Midbrain (tissue), 1 donor: ENCODE data around the gene KRTAP5-3.
A peak's percentile ranks its signal among the peaks of the same experiment; 100 is the strongest.
"Not testable (repeated sequence)": the region's sequence is repeated elsewhere in the genome, so short reads cannot be mapped to it uniquely, and the experiment has no call there.

ENCODE experiments used
- DNase-seq: peaks from one replicate; lab custom pipeline; 2025; lab: John Stamatoyannopoulos, UW

Gene KRTAP5-3

DNA sequence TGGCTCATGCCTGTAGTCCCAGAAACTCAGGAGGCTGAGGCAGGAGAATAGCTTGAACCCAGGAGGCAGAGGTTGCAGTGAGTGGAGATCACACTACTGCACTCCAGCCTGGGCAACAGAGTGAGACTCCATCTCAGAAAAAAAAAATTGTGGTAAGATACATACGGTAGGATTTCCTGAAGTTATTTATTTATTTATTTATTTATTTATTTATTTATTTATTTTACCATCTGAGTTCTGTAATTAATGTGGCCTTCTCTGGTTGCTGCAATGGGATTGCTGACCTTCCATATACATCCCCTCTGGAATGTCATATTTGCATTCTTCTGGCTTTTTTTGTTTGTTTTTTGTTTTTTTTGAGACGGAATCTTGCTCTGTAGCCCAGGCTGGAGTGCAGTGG lies 25.4 kb downstream of the KRTAP5-3 start:
- not testable (repeated sequence) for DNase-seq

DNA sequence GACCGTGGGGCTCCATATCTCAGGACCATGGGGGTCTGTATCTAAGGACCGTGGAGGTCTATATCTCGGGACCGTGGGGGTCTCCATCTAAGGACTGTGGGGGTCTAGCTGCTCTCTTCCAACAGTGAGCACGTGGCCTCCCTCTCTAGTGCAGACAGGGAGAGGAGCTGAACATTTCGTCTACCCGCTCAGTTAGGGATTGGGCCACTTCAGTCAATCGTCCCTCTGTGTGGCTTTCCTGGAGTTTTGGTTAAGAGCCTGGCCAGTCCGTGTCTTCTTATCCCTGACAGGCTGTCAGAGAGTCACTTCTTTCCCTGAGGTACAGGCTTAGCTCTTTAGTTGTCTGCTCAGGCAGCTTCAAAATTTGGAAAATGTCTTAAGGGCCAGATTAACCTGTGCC lies 26.3 kb downstream of the KRTAP5-3 start:
- DNase-seq: no peak

DNA sequence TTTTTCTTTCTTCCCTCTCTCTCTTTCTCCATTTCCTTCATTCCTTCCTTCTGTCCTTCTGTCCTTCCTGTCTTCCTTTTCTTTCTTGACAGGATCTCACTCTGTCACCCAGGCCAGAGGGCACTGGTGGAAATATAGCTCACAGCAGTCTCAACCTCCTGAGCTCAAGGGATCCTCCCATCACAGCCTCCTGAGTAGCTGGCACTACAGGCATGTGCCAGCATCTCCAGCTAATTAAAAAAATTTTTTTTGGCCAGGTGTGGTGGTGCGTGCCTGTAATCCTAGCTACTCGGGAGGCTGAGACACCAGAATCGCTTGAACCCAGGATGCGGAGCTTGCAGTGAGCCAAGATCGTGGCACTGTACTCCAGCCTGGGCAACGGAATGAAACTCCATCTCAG lies 31.4 kb downstream of the KRTAP5-3 start:
- DNase-seq: no peak

DNA sequence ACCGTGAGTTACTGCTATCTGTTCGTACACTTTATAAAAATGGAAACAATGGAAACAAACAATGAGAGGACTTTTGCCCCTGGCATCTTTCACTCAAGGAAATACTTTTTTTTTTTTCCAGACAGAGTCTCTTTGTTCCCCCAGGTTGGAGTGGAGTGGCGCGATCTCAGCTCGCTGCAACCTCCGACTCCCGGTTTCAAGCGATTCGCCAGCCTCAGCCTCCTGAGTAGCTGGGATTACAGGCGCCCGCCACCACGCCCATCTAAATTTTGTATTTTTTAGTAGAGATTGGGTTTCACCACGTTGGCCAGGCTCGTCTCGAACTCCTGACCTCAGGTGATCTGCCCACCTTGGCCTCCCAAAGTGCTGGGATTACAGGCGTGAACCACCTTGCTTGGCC lies 32.5 kb downstream of the KRTAP5-3 start:
- DNase-seq: not testable (repeated sequence)

DNA sequence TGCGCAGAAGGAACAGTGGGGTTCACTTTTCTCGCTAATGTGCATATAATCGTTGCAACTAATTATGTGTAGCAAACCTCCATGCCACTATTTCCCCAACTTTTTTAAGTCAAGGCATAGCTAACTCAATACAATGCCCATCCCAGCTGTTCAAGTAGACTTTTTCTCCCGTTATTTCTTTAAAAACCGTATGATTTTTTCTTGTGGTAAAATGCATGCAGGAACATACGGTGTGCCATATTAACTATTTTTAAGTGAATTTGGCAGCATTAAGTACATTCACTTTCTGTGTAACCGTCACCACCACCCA lies 33.4 kb downstream of the KRTAP5-3 start:
- DNase-seq: no peak

DNA sequence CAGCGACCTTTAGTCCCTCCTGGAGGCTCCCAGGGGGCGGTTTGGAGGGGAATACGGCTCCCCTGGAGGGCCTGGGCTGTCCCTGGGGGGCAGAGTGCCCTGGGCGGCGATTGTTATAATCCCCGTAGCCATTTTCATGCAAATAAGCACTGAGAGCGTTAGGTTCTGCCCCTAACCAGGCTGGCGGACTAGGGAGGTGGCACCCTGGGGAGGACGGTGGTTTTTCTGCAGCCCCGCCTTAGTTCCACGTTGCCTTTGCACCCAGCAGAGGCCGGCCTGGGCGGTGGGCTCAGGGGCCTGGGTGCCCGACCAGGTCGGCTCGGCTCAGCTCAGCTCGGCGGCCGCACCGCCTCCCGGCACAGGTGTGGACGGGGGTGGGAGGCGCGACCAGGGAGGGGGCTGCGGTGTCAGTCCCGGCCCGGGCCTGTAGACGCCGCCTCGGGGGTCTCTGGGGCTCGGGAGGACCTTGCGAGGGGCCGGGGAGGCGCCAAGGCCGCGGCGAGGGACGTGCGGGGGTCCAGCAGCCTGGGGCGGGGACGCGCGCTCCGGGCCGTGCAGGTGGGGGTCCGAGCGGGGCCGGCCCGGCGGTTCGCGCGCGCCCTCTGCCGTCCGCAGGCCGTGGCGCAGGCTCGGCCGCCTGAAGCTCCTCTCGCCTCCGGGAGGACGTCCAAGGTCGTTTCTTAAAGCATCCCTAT lies 33.9 kb downstream of the KRTAP5-3 start:
- peak; percentile 36 for DNase-seq

DNA sequence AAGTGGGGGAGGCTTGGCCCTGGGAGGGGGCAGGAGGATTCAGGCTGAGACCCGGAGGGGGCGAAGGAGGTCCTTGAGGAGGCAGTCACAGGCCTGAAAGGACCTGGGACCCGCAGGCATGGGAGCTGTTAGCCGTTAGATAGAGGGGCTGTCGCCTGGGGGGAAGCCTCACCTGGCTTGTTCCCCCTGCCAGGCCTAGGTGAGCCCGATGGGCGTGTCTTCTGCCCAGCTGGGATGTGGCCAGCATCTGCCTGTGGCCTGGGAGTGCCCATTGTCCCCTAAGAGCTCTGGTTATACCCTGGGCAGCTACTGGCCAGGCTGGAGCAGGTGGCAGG lies 34.4 kb downstream of the KRTAP5-3 start:
- DNase-seq: no peak

DNA sequence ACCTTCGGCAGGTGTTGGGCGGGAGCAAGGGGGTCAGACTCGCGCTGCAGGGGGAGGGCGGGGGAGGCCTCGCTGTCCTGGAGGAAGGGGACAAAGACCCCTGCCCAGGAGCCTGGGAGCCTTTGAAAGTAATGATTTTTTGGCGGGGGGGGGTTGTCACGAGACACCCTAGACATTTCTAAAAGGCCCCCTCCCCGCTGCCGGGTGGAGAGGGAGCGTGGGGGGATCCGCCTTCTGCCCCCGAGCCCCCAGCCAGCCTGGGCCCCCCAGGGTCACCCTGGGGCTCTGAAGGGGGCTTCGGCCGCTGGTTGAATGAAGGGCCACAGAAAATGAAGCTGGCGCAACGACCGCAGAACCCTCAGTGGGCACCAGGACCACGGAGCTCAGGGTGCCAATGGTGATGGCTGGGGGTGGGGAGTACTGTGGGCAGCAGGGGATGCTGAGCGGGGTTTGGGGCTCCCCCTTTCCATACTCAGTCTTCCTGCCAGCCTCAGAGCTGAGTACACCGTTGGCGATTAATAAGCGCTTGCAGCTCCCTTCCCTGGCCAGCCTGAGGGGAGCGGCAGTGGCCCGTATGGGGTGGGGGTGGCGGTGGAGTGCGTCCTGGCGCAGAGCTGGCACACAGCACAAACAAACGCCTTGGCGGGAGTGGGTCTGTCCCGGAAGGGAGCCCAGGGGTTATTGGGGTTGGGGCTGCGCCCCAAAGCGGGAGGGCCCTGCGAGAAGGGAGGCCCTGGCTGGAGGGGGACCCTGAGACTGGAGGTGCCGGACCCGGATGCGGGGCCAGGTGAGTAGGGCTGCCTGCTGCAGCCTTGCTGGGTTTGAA lies 35.0 kb downstream of the KRTAP5-3 start:
- DNase-seq: peak; percentile 39

DNA sequence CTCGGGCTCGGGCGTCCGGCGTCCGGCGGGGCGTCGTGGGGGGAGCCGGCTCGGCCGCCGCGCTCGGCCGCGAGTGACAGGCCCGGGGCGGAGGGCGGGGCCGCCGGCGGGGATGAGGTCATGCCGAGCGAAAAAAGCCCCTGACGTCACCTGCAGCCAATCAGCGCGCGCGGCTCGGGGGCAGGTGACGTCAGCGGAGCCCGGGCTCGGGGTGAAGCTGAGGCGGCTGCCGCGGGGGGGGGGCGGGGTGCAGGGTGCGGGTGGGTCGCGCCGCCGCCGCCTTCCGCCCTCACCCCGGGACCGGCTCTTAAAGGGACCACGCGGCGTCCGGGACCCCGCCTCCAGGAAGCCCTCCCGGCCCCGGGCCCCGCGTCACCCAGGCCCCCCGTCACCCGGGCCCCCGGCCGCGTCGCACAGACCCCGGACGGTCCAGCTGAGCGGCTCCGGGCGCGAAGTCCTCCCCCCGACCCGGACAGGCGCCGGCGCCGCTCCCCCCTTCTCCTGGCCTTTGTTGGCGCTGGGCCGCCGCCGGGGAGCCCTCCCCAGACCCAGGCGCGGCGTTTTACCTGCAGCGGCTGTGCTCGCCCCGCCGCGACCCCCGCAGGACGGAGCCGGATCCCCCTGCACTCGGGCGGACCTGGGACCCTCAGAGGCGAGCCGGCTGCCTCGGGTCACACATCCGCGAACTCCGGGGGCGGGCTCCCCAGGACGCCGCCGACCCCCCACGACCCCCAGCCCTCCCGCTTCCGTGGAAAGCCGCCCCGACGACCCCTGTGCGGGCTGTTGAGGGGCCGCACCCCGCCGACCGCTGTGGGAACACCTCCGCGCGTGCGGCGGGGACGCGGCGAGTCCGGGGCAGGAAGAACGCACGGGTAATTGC lies 35.8 kb downstream of the KRTAP5-3 start, which contains the start of gene DUSP8:
DUSP8 (minus strand) TSS at position 75 of the 880 bp plus-strand sequence. CDS start 6,445 bp downstream, outside the sequence.
- peak; percentile 90 for DNase-seq

DNA sequence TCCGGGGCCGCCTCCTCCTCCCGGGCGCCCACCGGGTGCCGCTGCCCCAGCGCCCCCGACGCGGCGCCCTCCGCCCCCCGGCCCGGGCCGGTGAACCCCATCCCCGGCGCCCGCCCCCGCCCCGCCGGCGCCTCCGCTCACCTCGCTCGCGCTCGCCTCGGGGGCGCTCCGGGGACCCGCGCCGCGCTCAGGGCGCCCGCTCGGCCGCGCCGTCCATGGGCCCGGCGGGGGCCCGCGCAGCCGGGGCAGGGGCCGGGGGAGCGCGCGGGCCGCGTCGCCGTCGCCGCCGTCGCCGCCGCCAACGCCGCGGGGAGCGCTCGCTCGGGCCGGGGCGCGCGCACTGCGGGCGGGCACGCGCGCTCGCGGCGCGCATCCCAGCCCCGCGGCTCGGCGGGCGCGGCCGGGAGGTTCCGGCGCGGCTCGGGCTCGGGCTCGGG lies 36.5 kb downstream of the KRTAP5-3 start:
- no peak for DNase-seq

DNA sequence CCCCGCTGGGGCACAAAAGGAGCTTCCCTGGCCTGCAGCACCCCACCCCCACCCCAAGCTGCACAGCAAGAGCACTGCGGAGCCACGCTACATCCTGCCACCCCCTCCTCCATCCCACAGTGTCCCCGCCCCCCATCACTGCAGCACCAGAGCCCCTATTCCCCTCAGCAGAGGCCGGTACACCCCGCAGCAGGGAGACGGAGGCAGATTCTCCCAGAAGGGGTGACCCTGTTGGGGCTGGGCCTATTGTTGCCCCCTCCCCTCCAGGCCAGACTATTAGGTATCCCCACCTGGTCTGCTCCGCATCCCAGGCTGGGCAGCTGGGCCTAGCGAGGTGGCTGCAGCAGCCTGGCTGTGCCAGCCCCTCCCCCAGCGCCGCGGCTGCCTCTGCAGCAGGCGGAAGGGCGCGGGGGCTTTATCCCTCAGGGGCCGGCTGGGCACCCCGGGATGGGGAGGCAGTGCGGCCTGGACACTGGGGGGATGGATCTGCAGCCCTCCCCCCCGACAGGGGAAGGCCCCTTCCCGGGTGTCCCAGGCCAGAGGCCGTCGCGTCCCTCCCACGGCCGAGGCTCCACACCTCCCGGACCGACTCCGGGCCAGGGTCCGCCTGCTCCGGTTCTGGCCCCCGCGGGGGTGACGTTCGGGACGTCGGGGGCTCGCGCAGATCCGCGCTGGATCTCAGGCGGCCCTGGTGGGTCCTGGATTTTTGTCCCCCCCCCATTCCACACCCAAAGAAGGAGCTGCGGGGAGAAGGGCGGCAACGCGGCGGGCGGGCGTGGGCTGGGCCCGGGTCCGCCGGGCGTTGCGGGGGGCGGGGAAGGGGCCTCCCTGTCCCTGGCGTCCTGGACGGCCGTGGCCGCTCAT lies 37.1 kb downstream of the KRTAP5-3 start:
- no peak for DNase-seq

DNA sequence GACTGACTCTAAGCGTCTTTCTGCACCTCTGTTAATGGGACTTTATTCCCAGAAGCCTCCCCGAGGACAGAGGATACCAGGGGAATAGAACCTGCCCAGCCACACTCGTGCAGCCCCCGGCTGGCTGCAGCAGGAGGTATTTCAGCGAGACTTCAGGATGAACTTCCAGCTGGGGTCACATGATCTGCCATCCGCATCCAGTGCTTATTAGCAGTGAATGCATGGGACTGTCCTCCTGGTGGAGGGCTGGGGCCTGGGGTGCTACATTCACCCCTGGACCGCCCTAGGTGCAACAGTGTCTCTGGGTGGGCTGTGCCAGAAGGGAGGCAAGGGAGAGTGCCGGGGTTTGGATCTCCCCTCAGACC lies 37.8 kb downstream of the KRTAP5-3 start:
- DNase-seq: no peak

DNA sequence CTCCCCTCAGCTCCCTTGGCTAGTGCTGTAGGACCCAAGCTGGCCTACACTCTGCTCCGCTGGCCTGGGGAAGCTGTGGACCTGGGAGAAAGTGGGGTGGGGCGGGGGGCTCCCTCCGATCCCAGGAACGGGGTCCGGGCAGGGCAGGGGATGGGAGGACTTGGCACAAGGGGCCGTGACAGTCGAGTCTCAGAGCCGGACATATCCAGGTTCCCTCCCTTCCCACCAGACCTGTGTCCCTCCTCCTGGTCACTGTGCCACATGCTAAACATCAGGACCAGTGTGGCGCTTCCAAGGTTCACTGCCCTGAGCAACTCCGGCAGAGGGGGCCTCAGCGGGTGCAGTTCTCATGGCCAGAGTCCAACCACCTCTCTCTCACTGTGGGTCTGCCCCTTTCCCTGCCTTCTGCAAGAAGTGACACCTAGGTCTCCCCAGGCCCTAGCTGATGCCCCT lies 38.2 kb downstream of the KRTAP5-3 start:
- DNase-seq: no peak

DNA sequence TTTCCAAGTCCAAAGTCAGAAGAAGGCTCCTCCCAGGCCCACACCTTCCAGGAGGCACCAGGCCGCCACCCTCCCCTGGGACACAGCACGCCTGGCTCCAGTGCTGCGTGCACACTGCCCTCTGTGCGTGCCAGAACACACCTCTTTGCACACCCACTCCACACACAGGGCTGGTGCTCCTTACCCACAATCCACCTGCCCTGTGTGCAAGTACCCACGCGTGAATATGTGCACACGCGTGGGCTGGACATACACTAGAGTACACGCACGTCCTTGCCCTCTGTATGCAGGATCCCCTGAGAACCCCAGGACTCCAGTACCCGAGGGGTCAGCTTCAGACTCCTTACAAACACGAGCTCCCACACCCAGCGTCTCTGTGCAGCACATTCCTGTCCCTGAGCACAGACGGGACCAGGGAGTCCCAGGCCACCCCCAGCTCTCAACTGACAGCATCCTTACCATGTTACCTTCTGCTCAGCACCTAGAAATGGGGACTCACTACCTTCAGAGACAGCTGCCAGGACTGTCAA lies 38.9 kb downstream of the KRTAP5-3 start:
- no peak for DNase-seq

DNA sequence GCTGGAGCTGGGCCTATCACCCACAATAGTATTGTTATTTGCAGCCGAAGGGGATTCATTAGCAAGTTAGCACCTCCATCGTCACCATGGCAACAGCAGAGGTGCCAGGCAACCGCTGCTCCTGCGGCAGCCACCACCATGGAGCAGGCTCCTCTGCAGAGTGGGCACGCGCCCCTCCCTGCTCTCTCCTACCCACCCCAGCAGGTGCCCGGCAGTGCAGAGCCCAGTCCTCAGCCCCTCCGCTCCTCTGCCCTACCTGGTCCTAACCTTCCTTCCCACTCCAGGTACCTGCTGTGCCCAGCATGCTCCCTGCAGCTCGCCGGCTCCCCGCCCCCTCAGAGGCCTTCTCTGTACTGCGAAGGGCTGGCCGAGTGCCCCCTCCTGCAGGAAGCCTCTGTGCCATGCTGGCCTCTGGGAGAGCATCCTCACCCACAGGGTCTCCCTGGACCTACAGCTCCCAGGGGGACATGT lies 39.8 kb downstream of the KRTAP5-3 start:
- no peak for DNase-seq

DNA sequence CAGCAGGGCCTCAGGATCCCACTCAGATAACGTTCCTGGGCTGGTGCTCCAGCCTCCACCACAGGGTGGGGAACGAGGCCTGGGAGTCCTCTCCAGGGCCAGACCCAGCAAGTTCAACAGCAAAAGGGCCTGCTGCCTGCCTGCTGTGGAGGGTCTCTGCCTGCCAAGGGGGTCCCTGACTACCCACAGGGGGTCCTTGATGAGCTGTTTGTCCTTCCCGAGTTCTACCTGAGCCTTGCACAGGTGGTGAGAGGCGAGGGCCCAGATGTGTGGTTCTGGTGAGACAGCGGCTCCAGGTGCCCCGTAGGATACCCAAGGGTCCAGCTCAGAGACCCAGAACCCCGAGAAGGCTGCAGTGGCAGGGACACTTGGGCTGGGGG lies 40.6 kb downstream of the KRTAP5-3 start:
- DNase-seq: no peak

DNA sequence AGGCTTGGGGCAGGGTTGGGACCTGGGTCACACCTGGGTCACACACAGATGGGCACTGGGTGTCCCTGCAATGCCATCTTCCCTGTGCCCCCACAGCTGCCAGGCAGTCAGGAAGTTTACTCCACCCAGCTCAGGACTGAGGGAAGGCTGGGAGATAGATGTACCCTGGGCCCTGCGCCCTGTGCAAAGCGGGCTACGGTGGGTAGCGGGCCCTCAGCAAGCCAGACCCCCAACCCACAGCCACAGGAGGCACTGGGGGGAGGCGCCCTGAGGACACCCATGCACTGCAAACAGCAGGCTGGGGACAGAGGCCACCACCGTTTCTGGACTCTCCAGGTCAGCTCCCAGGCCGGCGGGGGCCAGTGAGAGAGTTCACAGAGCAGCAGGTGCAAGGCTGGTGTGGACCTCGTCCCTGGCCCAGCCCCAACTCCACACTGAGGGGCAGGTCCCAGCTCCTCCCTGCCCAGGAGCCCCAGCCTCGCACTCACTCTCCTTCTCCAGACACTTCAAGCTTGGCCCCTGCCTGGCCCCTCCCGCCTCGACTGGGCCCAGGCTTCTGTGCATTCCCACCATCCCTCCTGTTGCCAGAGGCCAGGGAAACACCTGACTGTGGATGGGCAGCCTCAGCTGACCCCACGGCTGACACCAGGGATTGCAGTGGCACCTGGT lies 41.1 kb downstream of the KRTAP5-3 start:
- no peak for DNase-seq

DNA sequence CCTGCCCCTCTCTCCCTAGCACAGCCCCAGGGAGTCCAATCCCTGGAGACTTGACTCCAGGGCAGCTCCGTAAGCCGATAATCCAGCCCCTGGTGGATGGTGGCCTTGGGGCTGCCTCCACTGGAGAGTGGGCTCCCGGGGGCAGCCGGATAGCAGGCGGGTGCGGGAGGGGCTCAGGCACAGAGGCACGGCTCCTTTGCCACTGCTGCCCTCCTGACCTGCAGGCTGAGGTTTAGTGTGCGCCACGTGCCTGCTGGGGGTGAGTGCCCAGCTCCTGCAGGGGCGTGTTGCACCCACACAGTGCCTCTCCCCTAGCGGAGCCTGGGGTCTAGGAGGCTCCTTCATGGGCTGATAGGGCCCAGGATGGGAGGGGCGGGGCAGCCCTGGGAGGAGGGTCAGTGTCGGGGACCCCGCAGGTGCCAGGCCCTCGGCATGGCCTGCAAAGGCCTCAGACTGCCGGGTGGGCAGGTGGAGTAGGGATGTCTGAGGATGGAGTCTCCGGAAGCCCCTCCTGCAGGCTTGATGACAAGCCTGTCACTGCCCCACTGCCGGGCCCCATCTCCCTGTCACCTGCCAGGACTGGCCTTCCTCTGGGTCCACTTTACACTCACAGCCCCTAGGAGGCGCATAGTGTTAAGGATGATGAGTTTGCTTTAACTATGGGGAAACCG lies 41.7 kb downstream of the KRTAP5-3 start:
- DNase-seq: no peak

DNA sequence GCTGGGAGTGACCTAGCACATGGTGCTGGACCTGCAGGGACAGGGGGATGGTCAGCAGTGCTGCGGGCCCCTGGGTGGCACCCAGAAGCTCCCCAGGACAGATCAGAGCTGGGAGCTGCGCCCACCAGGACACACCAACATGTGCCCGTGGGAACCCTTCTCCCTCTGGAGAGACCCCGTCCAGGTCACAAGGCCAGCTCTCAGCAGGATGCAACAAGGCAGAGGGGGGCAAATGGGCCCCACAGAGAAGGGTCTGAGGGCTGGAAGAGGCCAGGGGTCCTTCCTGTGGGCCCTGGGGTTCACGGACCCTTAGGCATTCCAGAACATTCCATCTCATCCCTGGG lies 42.4 kb downstream of the KRTAP5-3 start:
- no peak for DNase-seq
